CD14-positive monocyte (primary cell): ENCODE measurements around the gene MCL1. TPM values are rescaled to one million over a fixed set of nuclear protein-coding genes. Genes with fewer than 3 reads are reported as not detected.
A peak's percentile ranks its signal among the peaks of the same experiment; 100 is the strongest.
"Not testable (repeated sequence)": the region's sequence is repeated elsewhere in the genome, so short reads cannot be mapped to it uniquely, and the experiment has no call there.

Experiments used
- DNase-seq, 3 donors: peaks; one replicate each; pipeline ENCODE4 v3.0.0-alpha.2; 2011 to 2022
- H2AFZ ChIP-seq: 2 replicates; pipeline ENCODE4 v1.6.0; 2012; ENCODE audit warnings: mild to moderate bottlenecking, low read depth, low read length, inconsistent platforms; ENCODE audit not compliant: insufficient read depth, poor library complexity, severe bottlenecking
- H3K27ac ChIP-seq, 2 donors: 1 replicate in 1 of 2; 2 replicates in 1 of 2; pipeline ENCODE4 v1.5.1; 2012 to 2013; ENCODE audit warnings: low read length in 2 of 2, control low read depth in 1 of 2, inconsistent platforms in 1 of 2, low read depth in 1 of 2, mild to moderate bottlenecking in 1 of 2
- H3K27me3 ChIP-seq, 2 donors: one replicate each; pipeline versions ENCODE4 v1.6.0 to v1.6.1; 2011 to 2013; ENCODE audit warnings: low read length in 2 of 2; ENCODE audit not compliant: control insufficient read depth in 2 of 2, insufficient read depth in 2 of 2
- H3K36me3 ChIP-seq, 2 donors: replicated peaks in 1 of 2; 1 replicate in 1 of 2; 2 replicates in 1 of 2; pipeline versions ENCODE4 v1.5.1 to v1.6.1; 2012 to 2013; ENCODE audit warnings: low read length in 2 of 2, control low read depth in 1 of 2, inconsistent platforms in 1 of 2, mild to moderate bottlenecking in 1 of 2; ENCODE audit not compliant: insufficient read depth in 2 of 2, control insufficient read depth in 1 of 2
- H3K4me1 ChIP-seq, 2 donors: 1 replicate in 1 of 2; 2 replicates in 1 of 2; pipeline versions ENCODE4 v1.5.1 to v1.6.1; 2012 to 2013; ENCODE audit warnings: low read length in 2 of 2, control low read depth in 1 of 2, inconsistent platforms in 1 of 2, mild to moderate bottlenecking in 1 of 2, moderate library complexity in 1 of 2; ENCODE audit not compliant: insufficient read depth in 2 of 2, control insufficient read depth in 1 of 2
- H3K4me2 ChIP-seq: replicated peaks from 2 replicates; pipeline ENCODE3; 2012; ENCODE audit warnings: low read length, moderate library complexity, mild to moderate bottlenecking; ENCODE audit not compliant: poor library complexity, severe bottlenecking; ENCODE audit errors: extremely low read depth
- H3K4me3 ChIP-seq, 3 experiments: fragments of 200-600 bp in 1 of 3; sonication (generic) in 1 of 3; replicated peaks in 1 of 3; 1 replicate in 2 of 3; 2 replicates in 1 of 3; pipeline ENCODE4 v1.5.1; 2011 to 2013; ENCODE audit warnings: low read length in 3 of 3, mild to moderate bottlenecking in 3 of 3, control low read depth in 2 of 3, low read depth in 2 of 3, inconsistent platforms in 1 of 3, moderate library complexity in 1 of 3
- H3K79me2 ChIP-seq: 2 replicates; pipeline ENCODE4 v1.6.0; 2012; ENCODE audit warnings: mild to moderate bottlenecking, control low read depth, inconsistent platforms, low read length, moderate library complexity; ENCODE audit not compliant: insufficient read depth
- H3K9ac ChIP-seq: 2 replicates; pipeline ENCODE4 v1.6.0; 2017; ENCODE audit warnings: low read length, mild to moderate bottlenecking; ENCODE audit not compliant: insufficient read depth, poor library complexity, severe bottlenecking
- H3K9me3 ChIP-seq, 2 donors: replicated peaks in 1 of 2; 1 replicate in 1 of 2; 2 replicates in 1 of 2; pipeline versions ENCODE4 v1.5.1 to v1.6.1; 2012 to 2013; ENCODE audit warnings: low read length in 2 of 2, control low read depth in 1 of 2; ENCODE audit not compliant: control insufficient read depth in 1 of 2, insufficient read depth in 1 of 2
- H4K20me1 ChIP-seq: 2 replicates; pipeline ENCODE4 v1.6.0; 2012; ENCODE audit warnings: mild to moderate bottlenecking, low read length, control low read depth, moderate library complexity; ENCODE audit not compliant: insufficient read depth
- H3K27ac Mint-ChIP-seq, 7 donors: one replicate each; pipeline ENCODE4 v1.8.0; 2020; ENCODE audit warnings: mild to moderate bottlenecking in 7 of 7, mixed read lengths in 7 of 7, moderate library complexity in 6 of 7, inconsistent platforms in 2 of 7
- H3K27me3 Mint-ChIP-seq, 3 donors: one replicate each; pipeline ENCODE4 v1.8.0; 2021 to 2022; ENCODE audit warnings: low read depth in 3 of 3, mild to moderate bottlenecking in 3 of 3, mixed read lengths in 3 of 3, moderate library complexity in 3 of 3, inconsistent platforms in 1 of 3
- H3K36me3 Mint-ChIP-seq, 2 donors: one replicate each; pipeline ENCODE4 v1.8.0; 2020; ENCODE audit warnings: mixed read lengths in 2 of 2, inconsistent platforms in 1 of 2, mild to moderate bottlenecking in 1 of 2
- H3K4me1 Mint-ChIP-seq: one replicate; pipeline ENCODE4 v1.8.0; 2020; ENCODE audit warnings: mild to moderate bottlenecking, mixed read lengths
- H3K4me3 Mint-ChIP-seq, 2 donors: one replicate each; pipeline ENCODE4 v1.8.0; 2020; ENCODE audit warnings: mild to moderate bottlenecking in 2 of 2, mixed read lengths in 2 of 2, moderate library complexity in 1 of 2
- H3K9me3 Mint-ChIP-seq, 7 donors: one replicate each; pipeline ENCODE4 v1.8.0; 2020 to 2022; ENCODE audit warnings: mixed read lengths in 7 of 7, mild to moderate bottlenecking in 6 of 7, moderate library complexity in 6 of 7, inconsistent platforms in 2 of 7
- WGBS: methylation state at CpG from one replicate; pipeline ENCODE4 v1.1.5; 2013; ENCODE audit warnings: missing lambda C conversion rate; ENCODE audit not compliant: insufficient coverage; 5-methylcytosine and 5-hydroxymethylcytosine counted together
- intact Hi-C, 2 donors: fragments of 100-400 bp; cut with micrococcal nuclease; formaldehyde crosslinking; loops; one replicate each; pipeline versions ENCODE4 v1.15.0 to v1.15.1; 2023
- polyA plus RNA-seq, 3 donors: library from polyadenylated mRNA; depleted of rRNA in 1 of 3; unstranded in 2 of 3; stranded (reverse) in 1 of 3; fragments of 300-500 nt in 2 of 3; fragments of >200 nt in 1 of 3; fragmentation: Illumina TruSeq in 2 of 3; gene quantifications; 1 replicate in 2 of 3; 2 replicates in 1 of 3; pipeline ENCODE4 v1.2.3, GENCODE V29; 2012 to 2021
- TF ChIP-seq, protein P1 (sequence below): fragments of 200-600 bp; IDR thresholded peaks from one replicate; pipeline ENCODE4 v1.8.0; 2022; ENCODE audit warnings: antibody characterized with exemption, mild to moderate bottlenecking

Gene MCL1
- polyA plus RNA-seq, 3 donors = 287 to 2,076 (median 301) TPM

DNA sequence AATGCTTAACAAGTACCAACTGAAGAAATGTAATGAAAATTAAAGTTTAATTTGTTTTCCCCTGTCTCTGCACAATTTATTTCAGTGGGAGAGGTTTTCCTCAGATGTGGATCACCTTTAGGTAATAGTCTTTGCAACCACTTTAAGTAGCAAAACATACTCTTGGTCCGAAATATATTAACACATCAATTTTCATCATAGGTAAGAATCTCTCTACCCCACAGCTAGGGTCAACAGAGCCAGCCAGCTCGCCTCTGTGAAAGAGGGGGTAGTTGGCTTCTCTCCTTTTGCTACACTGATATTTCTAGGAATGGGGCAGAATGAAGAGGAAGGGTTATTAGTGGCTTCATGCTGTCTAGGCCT lies 24.8 kb upstream of the MCL1 start:
- intact Hi-C loops = no loop called here
- H3K9me3 ChIP-seq = no peaks in the 10 kb centered on the region
- TF ChIP-seq, protein P1, sequence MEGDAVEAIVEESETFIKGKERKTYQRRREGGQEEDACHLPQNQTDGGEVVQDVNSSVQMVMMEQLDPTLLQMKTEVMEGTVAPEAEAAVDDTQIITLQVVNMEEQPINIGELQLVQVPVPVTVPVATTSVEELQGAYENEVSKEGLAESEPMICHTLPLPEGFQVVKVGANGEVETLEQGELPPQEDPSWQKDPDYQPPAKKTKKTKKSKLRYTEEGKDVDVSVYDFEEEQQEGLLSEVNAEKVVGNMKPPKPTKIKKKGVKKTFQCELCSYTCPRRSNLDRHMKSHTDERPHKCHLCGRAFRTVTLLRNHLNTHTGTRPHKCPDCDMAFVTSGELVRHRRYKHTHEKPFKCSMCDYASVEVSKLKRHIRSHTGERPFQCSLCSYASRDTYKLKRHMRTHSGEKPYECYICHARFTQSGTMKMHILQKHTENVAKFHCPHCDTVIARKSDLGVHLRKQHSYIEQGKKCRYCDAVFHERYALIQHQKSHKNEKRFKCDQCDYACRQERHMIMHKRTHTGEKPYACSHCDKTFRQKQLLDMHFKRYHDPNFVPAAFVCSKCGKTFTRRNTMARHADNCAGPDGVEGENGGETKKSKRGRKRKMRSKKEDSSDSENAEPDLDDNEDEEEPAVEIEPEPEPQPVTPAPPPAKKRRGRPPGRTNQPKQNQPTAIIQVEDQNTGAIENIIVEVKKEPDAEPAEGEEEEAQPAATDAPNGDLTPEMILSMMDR = no peak
- H3K79me2 ChIP-seq = peaks cover 2% of the 10 kb centered on the region
- H3K4me2 ChIP-seq = peak overlapping the region; percentile 29
- no peaks in the 10 kb centered on the region for H4K20me1 ChIP-seq
- H3K9me3 Mint-ChIP-seq = no peaks in the 10 kb centered on the region
- H3K36me3 Mint-ChIP-seq = peaks cover 15% of the 10 kb centered on the region in 2 donors
- H3K27me3 ChIP-seq = no peaks in the 10 kb centered on the region
- H2AFZ ChIP-seq = no peak overlapping the region
- peak overlapping the region; percentile 59 to 86 for H3K27ac ChIP-seq
- no CpG with 5 or more reads among the region's 2 CpGs for WGBS
- H3K27ac Mint-ChIP-seq = peak overlapping the region; percentile 92 to 98 (median 94)
- H3K36me3 ChIP-seq = no peaks in the 10 kb centered on the region
- H3K4me3 ChIP-seq = no peak overlapping the region
- H3K4me1 Mint-ChIP-seq = peaks cover 27% of the 10 kb centered on the region
- no peak overlapping the region for H3K4me3 Mint-ChIP-seq
- no peak for DNase-seq
- H3K27me3 Mint-ChIP-seq = peaks cover 0 to 2% (median 0%) of the 10 kb centered on the region in 3 donors
- peak overlapping the region; percentile 30 for H3K9ac ChIP-seq
- H3K4me1 ChIP-seq = peaks cover 20 to 29% of the 10 kb centered on the region in 2 donors

DNA sequence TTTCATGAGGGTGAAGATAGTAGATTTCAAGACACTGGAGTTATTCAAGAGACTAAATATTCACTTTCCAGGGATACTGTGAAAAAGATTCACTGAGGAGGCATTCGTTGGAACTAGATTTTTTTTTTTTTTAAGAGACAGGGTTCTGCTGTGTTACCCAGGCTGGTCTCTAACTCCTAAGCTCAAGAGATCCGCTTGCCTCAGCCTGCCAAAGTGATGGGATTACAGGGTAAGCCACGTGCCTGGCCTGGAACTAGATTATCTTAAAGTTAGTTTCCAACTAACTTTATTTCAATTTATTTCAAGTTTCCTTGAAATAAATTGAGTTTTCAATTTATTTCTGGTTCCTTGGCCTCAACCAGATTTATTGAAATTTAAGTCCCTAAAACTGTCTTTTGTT lies 24.3 kb upstream of the MCL1 start:
- H3K9me3 ChIP-seq = no peaks in the 10 kb centered on the region
- Mint-ChIP-seq H3K27ac (peak overlapping the region in 6 of 7 donors; percentile 29 to 96 (median 89)), H3K4me1 (peaks cover 27% of the 10 kb centered on the region), H3K27me3 (peaks cover 0 to 2% (median 0%) of the 10 kb centered on the region in 3 donors), H3K9me3 (no peaks in the 10 kb centered on the region), H3K4me3 (no peak overlapping the region), H3K36me3 (peaks cover 15% of the 10 kb centered on the region in 2 donors)
- WGBS = no CpG with 5 or more reads among the region's 3 CpGs
- H3K27me3 ChIP-seq = no peaks in the 10 kb centered on the region
- H2AFZ ChIP-seq = no peak overlapping the region
- no peak for DNase-seq
- H3K4me1 ChIP-seq = peaks cover 20 to 26% of the 10 kb centered on the region in 2 donors
- intact Hi-C loops = no loop called here
- TF ChIP-seq, protein P1 = no peak
- H3K4me2 ChIP-seq = no peak overlapping the region
- H4K20me1 ChIP-seq = no peaks in the 10 kb centered on the region
- no peaks in the 10 kb centered on the region for H3K36me3 ChIP-seq
- no peak overlapping the region for H3K4me3 ChIP-seq
- peak overlapping the region in 1 of 2 donors; percentile 86 for H3K27ac ChIP-seq
- no peak overlapping the region for H3K9ac ChIP-seq
- no peaks in the 10 kb centered on the region for H3K79me2 ChIP-seq

DNA sequence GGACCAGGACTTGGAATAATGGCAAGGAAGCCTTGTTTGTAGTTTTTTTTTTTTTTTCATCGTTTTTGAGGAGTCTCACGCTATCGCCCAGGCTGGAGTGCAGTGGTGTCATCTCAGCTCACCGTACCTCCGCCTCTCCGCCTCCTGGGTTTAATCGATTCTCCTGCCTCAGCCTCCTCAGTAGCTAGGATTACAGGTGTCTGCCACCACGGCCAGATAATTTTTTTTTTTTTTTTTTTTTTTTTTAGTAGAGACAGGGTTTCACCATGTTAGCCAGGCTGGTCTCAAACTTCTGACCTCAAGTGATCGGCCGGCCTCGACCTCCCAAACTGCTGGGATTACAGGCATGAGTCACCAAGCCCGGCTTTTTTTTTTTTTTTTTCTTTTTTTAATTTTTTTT lies 23.0 kb upstream of the MCL1 start:
- H3K79me2 ChIP-seq, DNase-seq, H4K20me1 ChIP-seq, H3K9me3 Mint-ChIP-seq, H3K36me3 ChIP-seq, H3K9me3 ChIP-seq, H3K4me3 Mint-ChIP-seq, H3K9ac ChIP-seq, H3K27me3 ChIP-seq, H3K27ac ChIP-seq, H2AFZ ChIP-seq, H3K4me2 ChIP-seq, H3K4me3 ChIP-seq, intact Hi-C loops, H3K27me3 Mint-ChIP-seq: not testable (repeated sequence)
- H3K4me1 ChIP-seq = peaks cover 20 to 22% of the 10 kb centered on the region in 2 donors
- Mint-ChIP-seq H3K4me1 (peaks cover 24% of the 10 kb centered on the region), H3K27ac (peak overlapping the region in 1 of 7 donors; percentile 65), H3K36me3 (peaks cover 15% of the 10 kb centered on the region in 2 donors)
- 100% methylated on average over 2 of the region's 12 CpGs for WGBS
